ENCODE measurements around the gene C4orf50. TPM values are rescaled to one million over a fixed set of nuclear protein-coding genes. Genes with fewer than 3 reads are reported as not detected.

Gene C4orf50
- total RNA-seq, 2 experiments from 2014 or later, result 0.07 TPM

DNA sequence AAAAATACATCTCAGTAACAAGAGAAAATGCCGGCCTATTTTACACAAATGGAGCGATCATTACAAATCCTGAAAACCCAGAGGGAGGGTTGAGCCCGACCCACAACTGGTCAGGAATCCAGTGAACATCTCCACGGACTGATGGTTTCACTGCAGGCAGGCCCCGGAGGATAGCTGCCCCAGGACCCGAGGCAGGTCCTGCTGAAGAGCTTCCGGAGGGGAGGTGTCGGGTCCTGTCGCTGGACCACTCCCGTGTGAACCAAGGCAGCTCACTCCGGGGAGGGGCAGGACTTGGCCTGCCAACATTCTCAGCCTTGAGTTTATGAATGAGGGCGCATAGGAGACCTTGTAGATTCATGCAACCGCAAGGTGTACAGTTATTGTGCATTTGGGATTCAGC lies 120.6 kb downstream of the C4orf50 start:
- Mint-ChIP-seq H3K27me3 (peaks cover 23% of the 10 kb centered on the region), H3K4me3 (no peak overlapping the region), H3K36me3 (ENCODE audit: low read depth) (peaks cover 2% of the 10 kb centered on the region), H3K4me1 (ENCODE audit: low read depth) (peaks cover 2% of the 10 kb centered on the region), H3K9me3 (peaks cover 3% of the 10 kb centered on the region), H3K27ac (no peak overlapping the region)
- TF ChIP-seq, protein P1, sequence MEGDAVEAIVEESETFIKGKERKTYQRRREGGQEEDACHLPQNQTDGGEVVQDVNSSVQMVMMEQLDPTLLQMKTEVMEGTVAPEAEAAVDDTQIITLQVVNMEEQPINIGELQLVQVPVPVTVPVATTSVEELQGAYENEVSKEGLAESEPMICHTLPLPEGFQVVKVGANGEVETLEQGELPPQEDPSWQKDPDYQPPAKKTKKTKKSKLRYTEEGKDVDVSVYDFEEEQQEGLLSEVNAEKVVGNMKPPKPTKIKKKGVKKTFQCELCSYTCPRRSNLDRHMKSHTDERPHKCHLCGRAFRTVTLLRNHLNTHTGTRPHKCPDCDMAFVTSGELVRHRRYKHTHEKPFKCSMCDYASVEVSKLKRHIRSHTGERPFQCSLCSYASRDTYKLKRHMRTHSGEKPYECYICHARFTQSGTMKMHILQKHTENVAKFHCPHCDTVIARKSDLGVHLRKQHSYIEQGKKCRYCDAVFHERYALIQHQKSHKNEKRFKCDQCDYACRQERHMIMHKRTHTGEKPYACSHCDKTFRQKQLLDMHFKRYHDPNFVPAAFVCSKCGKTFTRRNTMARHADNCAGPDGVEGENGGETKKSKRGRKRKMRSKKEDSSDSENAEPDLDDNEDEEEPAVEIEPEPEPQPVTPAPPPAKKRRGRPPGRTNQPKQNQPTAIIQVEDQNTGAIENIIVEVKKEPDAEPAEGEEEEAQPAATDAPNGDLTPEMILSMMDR (IDR thresholded peaks at IDR 0.05), result no peak
- ATAC-seq (no peak), DNase-seq (no peak)
- POLR2A ChIA-PET, result no interaction called here
- intact Hi-C loops (cut with micrococcal nuclease), result no loop called here
- CTCF ChIA-PET, result no interaction called here

DNA sequence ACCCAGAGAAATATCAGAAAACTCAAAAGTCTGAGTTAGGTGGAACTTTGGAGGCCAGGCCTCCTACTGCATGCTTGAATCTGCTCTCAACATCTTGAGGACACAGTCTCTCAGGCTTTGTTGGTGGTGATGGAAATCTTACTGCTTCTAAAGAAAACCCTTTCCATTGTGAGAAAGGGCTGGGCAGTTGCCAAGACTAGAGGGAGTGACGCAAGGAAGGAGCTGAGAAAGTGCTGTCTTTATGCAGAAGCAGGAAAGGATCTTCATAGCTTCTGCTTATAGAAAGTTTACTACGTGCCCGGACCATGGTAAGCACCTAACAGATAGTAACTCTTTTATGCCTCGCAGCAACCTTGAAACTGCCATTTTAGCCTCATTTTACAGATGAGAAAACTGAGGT lies 122.9 kb downstream of the C4orf50 start:
- CTCF ChIA-PET, result no interaction called here
- H3K9me3 Mint-ChIP-seq, result peaks cover 3% of the 10 kb centered on the region
- POLR2A ChIA-PET, result no interaction called here
- H3K27me3 Mint-ChIP-seq, result peaks cover 35% of the 10 kb centered on the region
- H3K4me3 Mint-ChIP-seq, result no peak overlapping the region
- peaks cover 2% of the 10 kb centered on the region for H3K36me3 Mint-ChIP-seq (ENCODE audit: low read depth)
- no peak for ATAC-seq
- DNase-seq, result no peak
- intact Hi-C loops (cut with micrococcal nuclease), result no loop called here
- peaks cover 2% of the 10 kb centered on the region for H3K4me1 Mint-ChIP-seq (ENCODE audit: low read depth)
- TF ChIP-seq, protein P1 (IDR thresholded peaks at IDR 0.05), result no peak
- no peak overlapping the region for H3K27ac Mint-ChIP-seq

DNA sequence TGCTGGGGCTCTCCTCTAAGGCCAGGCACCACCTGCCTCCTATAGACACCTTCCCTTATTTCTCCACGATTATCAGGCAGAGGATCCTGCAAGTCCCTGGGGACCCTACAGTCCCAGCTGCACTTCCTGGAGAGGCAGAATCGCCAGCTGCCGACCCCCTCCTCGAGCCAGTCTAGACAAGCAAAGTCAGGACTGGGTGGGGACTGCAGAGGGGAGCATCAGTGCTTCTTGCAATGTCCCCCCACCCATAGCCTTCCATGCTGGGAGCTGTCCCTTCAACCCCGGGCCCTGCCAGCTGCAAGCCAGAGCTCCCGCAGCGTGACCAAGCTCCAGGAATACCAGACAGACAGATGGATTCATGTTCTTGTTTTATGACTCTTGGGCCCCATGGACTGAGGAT lies 124.0 kb downstream of the C4orf50 start:
- DNase-seq (no peak), ATAC-seq (no peak)
- POLR2A ChIA-PET, result no interaction called here
- H3K9me3 Mint-ChIP-seq, result peaks cover 3% of the 10 kb centered on the region
- H3K4me3 Mint-ChIP-seq, result no peak overlapping the region
- H3K27ac Mint-ChIP-seq, result no peak overlapping the region
- peaks cover 2% of the 10 kb centered on the region for H3K36me3 Mint-ChIP-seq (ENCODE audit: low read depth)
- intact Hi-C loops (cut with micrococcal nuclease), result no loop called here
- peaks cover 2% of the 10 kb centered on the region for H3K4me1 Mint-ChIP-seq (ENCODE audit: low read depth)
- TF ChIP-seq, protein P1 (IDR thresholded peaks at IDR 0.05), result no peak
- CTCF ChIA-PET, result no interaction called here
- peaks cover 43% of the 10 kb centered on the region for H3K27me3 Mint-ChIP-seq

DNA sequence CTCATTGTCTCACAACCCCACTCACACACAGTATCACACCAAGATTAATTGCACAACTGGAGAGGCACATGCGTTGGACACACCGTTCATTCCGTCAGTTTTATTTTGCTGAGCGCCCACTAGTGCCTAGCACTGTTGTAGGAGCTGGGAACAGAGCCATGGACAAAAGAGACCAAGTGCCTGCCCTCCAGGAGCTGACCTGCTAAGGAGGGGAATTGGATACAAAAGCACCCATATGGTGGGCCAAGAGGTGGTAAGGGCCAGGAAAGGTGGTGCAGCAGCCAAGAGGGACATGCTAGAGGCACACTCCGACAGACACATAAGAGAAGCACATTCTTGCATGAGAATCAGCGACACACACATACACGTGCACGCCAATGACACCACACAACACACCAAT lies 124.6 kb downstream of the C4orf50 start:
- H3K27me3 Mint-ChIP-seq, result peaks cover 49% of the 10 kb centered on the region
- TF ChIP-seq, protein P1 (IDR thresholded peaks at IDR 0.05), result no peak
- ATAC-seq, result no peak
- H3K4me3 Mint-ChIP-seq, result no peak overlapping the region
- no peak for DNase-seq
- POLR2A ChIA-PET, result no interaction called here
- peaks cover 6% of the 10 kb centered on the region for H3K4me1 Mint-ChIP-seq (ENCODE audit: low read depth)
- H3K36me3 Mint-ChIP-seq (ENCODE audit: low read depth), result peaks cover 2% of the 10 kb centered on the region
- intact Hi-C loops (cut with micrococcal nuclease), result no loop called here
- H3K27ac Mint-ChIP-seq, result no peak overlapping the region
- peaks cover 3% of the 10 kb centered on the region for H3K9me3 Mint-ChIP-seq
- CTCF ChIA-PET, result no interaction called here

DNA sequence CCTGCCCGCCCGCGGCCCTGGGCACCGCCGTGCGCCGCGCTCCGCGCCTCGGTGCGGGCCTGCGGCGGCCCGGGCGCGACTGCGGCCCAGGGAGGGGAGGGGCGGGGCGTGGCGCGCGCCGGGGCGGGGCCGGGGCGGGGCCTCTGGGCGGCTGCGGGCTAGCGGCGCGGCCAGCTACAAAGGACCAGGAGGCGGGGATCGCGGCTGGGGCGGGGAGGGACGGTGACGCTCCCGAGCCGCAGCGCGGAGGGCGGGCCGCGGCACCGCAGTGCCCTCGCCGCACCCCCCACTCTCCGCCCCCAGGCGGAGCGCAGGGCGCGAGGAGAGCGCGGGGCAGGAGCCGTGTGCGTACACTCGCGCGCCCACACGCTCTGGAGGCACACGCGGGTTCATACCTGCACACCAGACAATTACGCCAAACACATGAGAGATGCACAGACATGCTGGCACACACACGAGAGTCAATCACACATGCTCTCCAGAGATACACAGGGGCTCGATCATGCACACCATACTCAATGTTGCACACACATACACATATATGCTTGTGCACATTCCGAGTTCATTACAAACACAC lies 125.1 kb downstream of the C4orf50 start, which contains the start of gene CRMP1:
Gene CRMP1 (minus strand): TSS at position 83 of the 577 bp plus-strand sequence. CDS start 117 bp downstream, outside the sequence.
- peaks cover 46% of the 10 kb centered on the region for H3K27me3 Mint-ChIP-seq

More for the DNA sequence above, 125.1 kb downstream of the C4orf50 start, which contains the start of gene CRMP1:
- Mint-ChIP-seq H3K4me1 (ENCODE audit: low read depth) (peaks cover 6% of the 10 kb centered on the region), H3K4me3 (no peak within 1 kb of the TSS), H3K27ac (no peak within 1 kb of the TSS), H3K9me3 (peaks cover 3% of the 10 kb centered on the region), H3K36me3 (ENCODE audit: low read depth) (peaks cover 2% of the 10 kb centered on the region)
- intact Hi-C loops (cut with micrococcal nuclease), result no loop called here
- no peak for DNase-seq
- POLR2A ChIA-PET, result no interaction called here
- ATAC-seq, result no peak
- CTCF ChIA-PET, result no interaction called here
- TF ChIP-seq, protein P1 (IDR thresholded peaks at IDR 0.05), result no peak

Data from activated CD8-positive, alpha-beta T cell treated with anti-CD3 and anti-CD28 coated beads for 36 hours (primary cell).